HG03039 (cell line): Measurements from ENCODE around the gene KLHL24.
A peak's percentile ranks its signal among the peaks of the same experiment; 100 is the strongest.
"Not testable (repeated sequence)": the region's sequence is repeated elsewhere in the genome, so short reads cannot be mapped to it uniquely, and the experiment has no call there.

Experiments used
- ATAC-seq: cut with Tn5 transposase; IDR thresholded peaks from one replicate; pipeline ENCODE4 v1.9.1; 2021; ENCODE audit warnings: mild to moderate bottlenecking, moderate library complexity; ENCODE audit not compliant: unreplicated experiment

Gene KLHL24

DNA sequence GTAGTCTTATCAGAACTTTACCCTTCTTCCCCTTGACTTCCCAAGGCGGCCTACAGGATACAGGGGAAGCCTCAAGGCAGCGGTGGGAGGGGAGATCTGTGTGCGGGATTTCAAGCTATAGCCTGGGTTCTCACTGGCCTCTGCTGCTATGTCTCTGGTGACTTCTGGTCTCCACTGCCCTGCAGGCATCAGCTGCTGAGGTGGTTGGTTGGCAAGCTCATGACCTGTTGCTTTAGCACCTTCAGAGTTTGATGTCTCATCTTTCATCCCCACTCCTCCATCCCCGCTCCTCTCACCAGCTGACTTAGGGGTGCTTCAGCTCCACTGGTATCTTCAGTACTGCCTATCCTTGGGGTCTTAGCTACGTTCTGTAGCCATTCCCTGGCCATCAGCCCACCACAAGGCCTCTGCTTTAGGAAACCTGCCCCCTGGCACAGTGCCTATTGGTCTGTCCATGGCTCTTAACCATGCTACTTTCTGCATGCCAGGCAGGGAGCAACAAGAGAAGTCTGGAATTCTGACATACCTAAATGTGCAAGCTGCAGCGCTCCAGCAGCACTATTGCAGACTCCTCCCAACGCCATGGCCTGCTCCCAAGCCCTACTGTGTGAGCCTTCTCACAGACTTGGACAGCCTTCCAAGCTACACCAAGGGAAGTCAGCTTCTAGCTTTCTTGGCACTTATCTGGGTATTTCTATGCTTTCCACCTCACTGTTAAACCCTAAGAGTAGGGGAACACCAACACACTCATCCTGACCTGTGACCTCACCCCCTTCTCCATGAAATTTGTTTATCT, 60.3 kb downstream of the KLHL24 start:
- ATAC-seq, result no peak

DNA sequence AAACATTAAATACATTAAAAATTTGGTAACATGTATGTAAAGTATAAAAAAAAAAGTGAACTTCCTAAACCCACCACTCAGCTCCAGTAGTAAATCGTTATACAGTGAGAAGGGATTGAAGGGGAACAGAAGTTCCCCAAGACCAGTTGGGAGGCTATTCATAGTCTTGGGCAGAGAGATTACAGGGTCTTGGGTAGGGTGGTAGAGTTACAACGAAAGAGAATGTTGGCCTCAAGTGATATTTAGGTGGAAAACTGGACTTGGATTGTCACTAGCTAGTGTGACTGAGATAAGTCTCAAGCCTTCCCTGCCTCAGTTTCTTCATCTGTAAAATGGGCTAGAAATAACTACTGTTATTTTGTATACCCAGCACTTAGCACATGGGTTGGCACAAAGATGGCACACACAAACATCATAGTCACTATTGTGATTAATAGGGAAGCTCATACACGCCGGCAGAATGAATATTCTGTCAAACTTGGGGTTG, 61.7 kb downstream of the KLHL24 start:
- ATAC-seq, result no peak

DNA sequence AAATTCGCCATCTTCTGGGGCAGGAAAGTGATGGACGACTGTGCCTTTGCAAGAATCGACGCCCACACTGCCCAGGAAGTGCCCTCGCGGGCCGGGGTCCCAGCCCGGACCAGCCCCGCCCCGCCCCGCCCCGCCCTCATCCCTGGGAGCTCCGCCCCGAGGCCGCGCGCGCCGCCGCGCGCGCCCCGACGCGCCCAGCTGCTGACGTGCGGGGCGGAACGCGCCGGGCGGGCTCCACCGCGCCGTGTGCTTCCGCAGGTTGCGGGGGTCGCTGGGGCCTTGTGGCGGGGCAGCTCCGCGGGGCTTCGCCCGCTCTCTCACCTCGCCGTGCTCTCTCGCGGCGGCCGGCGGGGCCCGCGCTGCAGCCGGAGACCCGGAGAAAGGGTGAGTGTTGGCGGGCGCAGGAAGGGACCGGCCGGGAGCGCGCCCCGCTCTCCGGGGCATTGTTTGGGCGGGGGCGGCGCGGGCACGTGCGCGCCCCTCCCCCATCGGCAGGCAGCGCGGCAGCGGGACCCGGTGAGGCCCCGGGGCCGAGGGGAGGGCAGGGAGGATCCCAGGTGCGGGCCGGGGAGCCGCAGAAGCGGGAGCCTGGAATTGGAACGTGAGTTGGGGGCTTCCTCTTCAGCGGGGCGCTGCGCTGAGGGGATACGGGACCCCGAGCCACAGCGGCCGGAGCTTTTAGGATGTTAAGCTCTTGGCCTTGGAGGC, 62.3 kb downstream of the KLHL24 start, which contains the start of gene YEATS2:
Gene YEATS2 (plus strand): TSS at position 188 of the 708 bp plus-strand sequence. CDS start 17,366 bp downstream, outside the sequence.
- ATAC-seq, result peak; percentile 72

DNA sequence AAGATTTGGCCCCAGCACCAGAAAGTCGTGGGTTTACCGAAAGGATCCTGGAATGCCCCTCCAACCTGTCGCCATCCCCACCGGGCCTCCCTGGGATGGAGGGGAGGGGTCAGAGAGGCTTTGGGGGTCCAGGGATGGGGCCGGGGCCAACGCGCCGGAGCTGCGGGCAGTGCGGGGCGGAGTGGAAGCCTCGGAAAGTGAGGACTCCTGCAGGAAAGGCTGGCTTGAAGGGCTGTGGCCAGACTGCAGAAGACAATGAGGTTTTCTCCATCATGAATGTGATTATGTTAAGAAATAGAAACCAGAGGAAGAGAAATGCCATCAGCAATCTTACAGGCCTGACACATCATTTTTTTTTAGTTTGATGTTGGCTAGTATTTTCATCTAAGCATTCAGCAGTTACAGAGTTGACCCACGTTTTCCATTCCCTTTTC, 62.9 kb downstream of the KLHL24 start:
- peak; percentile 9 for ATAC-seq

DNA sequence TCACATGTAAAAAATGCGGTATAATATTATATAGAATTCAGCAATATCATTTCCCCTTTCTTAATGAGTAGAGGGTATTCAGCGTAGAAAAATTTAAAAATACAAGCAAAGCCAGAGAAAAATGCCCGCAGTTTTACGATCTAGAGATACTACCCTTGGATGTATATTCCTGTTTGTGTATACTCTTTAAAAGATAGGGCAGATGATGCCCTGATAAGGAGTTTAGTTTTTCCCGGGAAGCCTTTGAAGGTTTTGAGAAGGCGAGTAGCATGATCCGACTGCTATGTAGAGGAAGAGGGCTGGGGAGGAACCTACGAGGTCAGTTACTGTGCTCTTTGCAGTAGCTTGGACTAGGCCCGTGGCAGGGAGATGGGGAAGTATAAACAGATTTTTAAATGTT, 63.3 kb downstream of the KLHL24 start:
- no peak for ATAC-seq

DNA sequence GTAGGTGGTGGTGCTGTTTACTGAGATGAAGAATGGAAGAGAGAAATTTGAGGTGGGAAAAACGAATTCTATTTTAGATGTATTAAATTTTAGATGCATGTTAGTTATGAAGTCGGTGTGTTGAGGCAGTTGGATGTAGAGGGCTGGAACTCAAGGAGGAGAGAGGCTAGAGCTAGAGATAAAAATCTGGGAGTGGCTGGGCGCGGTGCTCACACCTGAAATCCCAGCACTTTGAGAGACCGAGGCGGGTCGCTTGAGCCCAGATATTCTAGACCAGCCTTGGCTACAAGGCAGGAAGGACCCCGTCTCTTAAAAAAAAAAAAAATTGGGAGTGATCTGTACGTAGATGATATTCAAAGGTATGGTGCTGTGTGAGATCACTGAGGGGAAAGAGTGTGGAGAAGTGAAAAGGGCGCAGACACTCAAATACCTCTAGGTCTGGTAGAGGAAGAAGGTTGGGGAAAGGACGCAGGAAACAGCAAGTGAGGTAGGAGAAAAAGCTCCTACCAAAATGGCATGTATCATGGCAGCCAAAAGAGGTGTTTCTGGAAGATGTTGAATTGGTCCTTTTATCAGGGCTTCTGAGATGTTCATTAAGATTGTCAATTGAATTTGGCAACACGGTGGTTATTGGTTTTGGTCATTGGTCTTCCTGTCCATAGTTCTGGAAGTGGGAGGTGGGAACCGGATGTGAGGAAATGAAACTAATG, 64.0 kb downstream of the KLHL24 start:
- no peak for ATAC-seq

DNA sequence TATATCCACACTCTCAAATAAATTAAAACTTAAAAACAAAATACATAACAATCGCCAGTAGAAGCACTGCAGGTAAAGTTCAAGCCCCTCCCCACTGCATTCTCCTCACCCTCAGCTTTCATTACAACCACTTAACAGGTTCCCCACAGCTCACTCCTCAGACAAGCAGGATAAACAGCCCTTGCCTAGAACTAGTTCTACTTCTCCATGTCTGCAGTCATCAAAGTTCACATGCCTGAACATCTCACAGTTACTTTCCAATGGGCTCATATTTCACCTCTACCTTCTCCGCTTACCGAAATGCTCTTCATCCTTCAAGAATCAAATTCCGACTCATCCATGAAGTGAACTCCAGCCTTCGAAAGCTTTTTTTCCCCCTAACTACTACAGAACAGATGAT, 66.3 kb downstream of the KLHL24 start:
- ATAC-seq, result no peak

DNA sequence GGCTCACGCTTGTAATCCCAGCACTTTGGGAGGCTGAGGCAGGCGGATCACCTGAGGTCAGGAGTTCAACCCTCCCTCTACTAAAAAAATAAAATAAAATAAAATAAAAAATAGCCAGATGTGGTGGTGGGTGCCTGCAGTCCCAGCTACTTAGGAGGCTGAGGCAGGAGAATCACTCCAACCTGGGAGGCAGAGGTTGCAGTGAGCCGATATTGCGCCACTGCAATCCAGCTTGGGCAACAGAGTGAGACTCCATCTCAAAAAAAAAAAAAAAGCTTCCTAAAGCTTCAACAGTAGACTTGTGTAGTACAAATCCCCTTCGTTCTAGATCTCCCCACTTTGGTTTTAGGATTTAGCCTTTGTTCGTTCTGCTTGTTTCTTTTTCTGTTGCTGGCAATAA, 68.5 kb downstream of the KLHL24 start:
- ATAC-seq, result not testable (repeated sequence)

DNA sequence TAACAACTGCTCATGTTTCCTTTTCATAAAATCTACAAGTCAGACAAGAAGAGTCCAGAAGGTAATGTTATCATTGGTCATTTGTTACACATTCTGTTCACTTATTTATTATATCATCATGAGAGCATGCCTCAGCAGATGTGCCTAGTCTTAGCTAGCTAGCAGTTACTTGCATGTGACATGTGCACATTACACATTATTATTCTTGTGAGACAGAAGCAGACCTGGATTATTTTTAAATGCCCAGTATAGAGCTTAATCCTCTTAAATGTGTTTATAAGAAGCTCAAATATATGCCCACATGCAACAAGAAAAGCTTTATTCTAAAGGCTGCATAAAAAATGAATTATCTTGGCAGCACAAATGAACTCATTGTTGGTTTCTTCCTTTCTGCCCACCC, 74.8 kb downstream of the KLHL24 start:
- ATAC-seq, result no peak

DNA sequence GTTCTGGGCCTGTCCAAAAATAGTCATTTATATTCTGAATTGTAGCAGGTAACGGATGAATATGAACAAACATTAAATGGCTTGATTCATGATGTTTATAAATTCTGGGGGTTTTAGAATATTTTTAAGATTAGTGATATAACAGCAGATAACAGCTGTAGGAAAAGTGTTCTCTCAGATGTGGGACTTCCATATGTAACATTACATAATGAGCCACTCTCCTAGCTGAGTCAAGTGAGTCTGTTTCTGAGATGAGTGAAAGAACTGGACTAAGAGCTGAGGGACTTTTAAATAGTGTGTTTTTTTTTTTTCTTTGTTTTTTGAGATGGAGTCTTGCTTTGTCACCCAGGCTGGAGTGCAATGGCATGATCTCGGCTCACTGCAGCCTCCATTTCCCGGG, 76.1 kb downstream of the KLHL24 start:
- no peak for ATAC-seq

DNA sequence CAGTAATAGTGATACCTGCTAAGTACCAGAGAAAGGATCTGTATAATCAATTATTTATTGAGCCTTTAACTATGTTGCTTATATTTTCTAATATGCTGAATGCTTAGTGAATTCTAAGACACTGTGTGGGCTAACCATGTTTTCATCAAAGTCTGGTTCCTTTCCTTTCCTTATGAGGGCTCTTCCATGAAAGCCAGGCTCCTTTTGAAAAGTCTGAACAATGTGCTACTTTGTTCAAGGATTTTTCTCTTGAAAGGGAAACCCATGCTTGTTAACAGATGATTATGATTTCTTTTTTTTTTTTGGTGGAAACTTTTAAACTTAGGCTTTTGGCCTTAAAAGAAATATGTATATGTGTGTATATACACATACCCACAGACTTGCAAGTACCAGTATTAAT, 79.2 kb downstream of the KLHL24 start:
- ATAC-seq, result no peak

DNA sequence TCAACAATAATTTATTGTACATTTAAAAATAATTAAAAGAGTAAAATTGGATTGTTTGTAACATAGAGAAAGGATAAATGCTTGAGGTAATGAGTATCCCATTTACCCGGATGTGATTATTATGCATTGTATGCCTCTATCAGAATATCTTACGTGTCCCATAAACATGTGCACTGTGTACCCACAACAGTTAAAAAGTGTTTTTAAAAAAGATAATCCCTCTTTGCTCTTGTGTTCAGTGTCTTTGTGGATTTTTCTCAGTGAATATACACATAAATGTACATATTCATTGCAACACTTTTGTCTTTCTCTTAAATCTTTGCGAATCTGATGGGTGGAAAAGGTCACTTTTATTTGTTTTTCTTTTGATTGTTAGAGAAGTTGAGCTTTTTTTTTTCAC, 82.6 kb downstream of the KLHL24 start:
- ATAC-seq, result no peak

DNA sequence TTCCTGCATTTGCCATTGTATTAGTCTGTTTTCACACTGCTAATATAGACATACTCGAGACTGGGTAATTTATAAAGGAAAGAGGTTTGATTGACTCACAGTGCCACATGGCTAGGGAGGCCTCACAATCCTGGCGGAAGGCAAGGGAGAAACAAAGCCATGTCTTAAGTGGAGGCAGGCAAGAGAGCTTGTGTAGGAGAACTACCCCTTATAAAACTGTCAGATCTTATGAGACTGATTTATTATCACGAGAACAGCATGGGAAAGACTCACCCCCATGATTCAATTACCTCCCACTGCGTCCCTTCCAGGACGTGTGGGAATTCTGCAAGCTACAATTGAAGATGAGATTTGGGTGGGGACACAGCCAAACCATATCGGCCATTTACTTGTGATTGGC, 90.0 kb downstream of the KLHL24 start:
- no peak for ATAC-seq

DNA sequence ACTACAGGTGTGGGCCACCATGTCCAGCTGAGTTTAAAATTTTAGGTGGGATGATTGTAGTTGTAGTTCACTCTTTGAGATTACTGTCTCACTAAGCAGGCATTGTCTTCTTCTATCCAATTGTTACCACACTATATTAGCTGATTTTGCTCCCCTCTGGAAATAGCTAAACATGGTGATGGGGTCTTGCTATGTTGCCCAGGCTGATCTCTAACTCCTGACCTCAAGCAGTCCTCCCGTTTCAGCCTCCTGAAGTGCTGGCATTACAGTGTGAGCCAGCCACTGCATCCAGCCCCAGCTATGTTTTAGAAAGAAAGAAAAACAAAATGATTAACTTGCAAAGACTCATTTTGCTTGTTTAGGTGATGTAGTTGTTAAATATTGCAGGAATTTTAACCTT, 92.8 kb downstream of the KLHL24 start:
- ATAC-seq, result no peak

DNA sequence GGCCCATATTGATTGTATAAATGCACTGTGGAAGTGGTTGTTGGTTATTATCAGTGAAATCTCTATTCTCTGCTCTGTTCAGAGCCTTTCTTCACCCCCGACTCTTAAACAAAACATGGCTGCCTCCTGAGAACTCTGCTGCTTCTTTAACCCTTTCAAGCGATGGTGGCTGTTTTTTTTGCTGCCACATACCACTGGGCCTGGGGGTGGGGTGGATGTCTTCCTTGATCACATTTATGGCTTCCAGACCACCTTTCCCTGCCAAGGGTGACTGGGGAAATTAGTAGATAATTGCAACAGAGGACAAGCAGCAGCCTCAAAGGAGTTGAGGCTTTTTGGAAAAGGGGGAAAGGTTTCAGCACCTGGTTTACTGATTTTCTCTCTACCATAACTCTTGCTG, 94.9 kb downstream of the KLHL24 start:
- no peak for ATAC-seq

DNA sequence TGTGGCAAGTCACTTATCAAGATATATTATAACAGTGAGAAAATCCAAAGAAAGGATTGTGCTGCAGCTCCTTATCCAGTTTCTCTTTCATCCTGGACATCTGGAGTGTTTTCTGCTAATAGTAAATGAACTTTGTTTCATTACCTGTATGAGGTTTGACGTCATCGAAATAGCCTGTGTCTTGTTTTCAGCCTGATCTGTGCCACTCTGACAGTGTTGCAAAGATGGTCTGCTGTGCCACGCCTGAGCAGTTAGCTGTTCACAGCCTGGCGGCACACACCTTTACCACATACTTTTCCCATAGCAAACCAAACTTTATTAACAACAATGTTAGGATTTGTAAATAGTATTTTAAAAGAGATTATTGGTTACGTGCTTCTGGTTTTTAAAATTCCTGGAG, 96.2 kb downstream of the KLHL24 start:
- no peak for ATAC-seq

DNA sequence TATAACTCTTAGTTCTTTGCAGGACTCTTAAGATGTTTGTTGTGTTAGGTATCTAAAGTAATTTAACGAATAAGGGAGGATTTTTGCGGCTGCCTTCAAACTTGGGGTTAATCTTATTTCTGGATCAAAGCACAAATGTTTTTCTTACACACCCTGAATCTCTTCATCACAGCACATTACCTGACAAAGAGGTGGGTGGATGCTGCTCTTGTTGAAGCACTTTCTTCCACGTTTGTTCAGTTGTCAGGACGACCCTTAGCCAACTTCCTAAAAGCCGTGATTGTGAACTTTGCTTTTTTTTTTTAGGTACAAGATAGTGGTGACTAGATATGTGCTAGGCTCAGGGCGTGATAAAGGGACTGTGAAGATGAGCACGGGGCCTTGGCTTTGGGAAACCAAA, 98.1 kb downstream of the KLHL24 start:
- no peak for ATAC-seq
